ENCODE measurements around the gene PLD3.

DNA sequence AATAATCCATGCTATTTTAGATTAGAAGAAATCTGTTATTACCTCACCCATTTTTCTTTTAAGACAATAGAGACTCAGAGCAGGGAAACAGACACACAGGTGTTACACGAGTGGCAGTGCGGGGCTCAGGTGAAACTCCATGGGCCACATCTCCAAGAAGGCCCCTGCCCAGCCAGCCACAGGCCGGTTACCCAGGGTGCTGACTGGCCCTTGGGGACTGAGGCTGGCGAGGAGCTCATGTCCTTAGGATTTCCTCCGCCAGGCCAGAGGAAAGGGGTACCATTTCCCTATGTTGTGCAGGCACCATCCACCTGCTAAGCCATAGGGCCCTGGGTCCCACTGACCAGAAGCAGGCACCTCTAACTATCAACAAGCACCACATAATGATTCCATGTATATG, 10.9 kb upstream of the PLD3 start:
- TF ChIP-seq CTCF (IDR thresholded peaks at IDR 0.05) (no peak), POLR2A (IDR thresholded peaks at IDR 0.05) (no peak)

Data from right lobe of liver (tissue), 4 donors.